HG02852 (cell line): ENCODE data around the gene TGFB3.
A peak's percentile ranks its signal among the peaks of the same experiment; 100 is the strongest.
"Not testable (repeated sequence)": the region's sequence is repeated elsewhere in the genome, so short reads cannot be mapped to it uniquely, and the experiment has no call there.

Experiments
- ATAC-seq: cut with Tn5 transposase; IDR thresholded peaks from one replicate; pipeline ENCODE4 v1.9.1; 2021; ENCODE audit warnings: mild to moderate bottlenecking, moderate library complexity; ENCODE audit not compliant: unreplicated experiment

Gene TGFB3

GRCh38 chr14:75961662-75962061 is 20.1 kb downstream of the TGFB3 start:
- ATAC-seq, result no peak

GRCh38 chr14:75960231-75960630 is 21.6 kb downstream of the TGFB3 start:
- ATAC-seq, result peak; percentile 89

- ATAC-seq, result no peak
Observed at GRCh38 chr14:75959031-75959430, 22.8 kb downstream of the TGFB3 start.

- ATAC-seq, result no peak
Observed at GRCh38 chr14:75952489-75952888, 29.3 kb downstream of the TGFB3 start.

- no peak for ATAC-seq
Observed at GRCh38 chr14:75946785-75947184, 35.0 kb downstream of the TGFB3 start.

- ATAC-seq, result no peak
Observed at GRCh38 chr14:75944607-75945241, 37.1 kb downstream of the TGFB3 start.

GRCh38 chr14:75941030-75941429 is 40.8 kb downstream of the TGFB3 start:
- ATAC-seq, result no peak

- no peak for ATAC-seq
Observed at GRCh38 chr14:75939200-75939599, 42.6 kb downstream of the TGFB3 start.

- no peak for ATAC-seq
Observed at GRCh38 chr14:75934998-75935628, 46.7 kb downstream of the TGFB3 start.

GRCh38 chr14:75933712-75934296 is 48.0 kb downstream of the TGFB3 start:
- ATAC-seq, result no peak

GRCh38 chr14:75928690-75929181 is 53.1 kb downstream of the TGFB3 start:
- ATAC-seq, result no peak

GRCh38 chr14:75927564-75928087 is 54.2 kb downstream of the TGFB3 start:
- no peak for ATAC-seq

- no peak for ATAC-seq
Observed at GRCh38 chr14:75926431-75927115, 55.2 kb downstream of the TGFB3 start.

GRCh38 chr14:75925141-75925840 is 56.5 kb downstream of the TGFB3 start:
- ATAC-seq, result not testable (repeated sequence)

- ATAC-seq, result not testable (repeated sequence)
Observed at GRCh38 chr14:75920421-75920820, 61.4 kb downstream of the TGFB3 start.

GRCh38 chr14:75917946-75918335 is 63.9 kb downstream of the TGFB3 start:
- ATAC-seq, result no peak

GRCh38 chr14:75917322-75917945 is 64.4 kb downstream of the TGFB3 start:
- no peak for ATAC-seq

- ATAC-seq, result no peak
Observed at GRCh38 chr14:75915045-75915444, 66.8 kb downstream of the TGFB3 start.

GRCh38 chr14:75913183-75913582 is 68.6 kb downstream of the TGFB3 start:
- no peak for ATAC-seq

GRCh38 chr14:75911883-75912282 is 69.9 kb downstream of the TGFB3 start:
- no peak for ATAC-seq
